Activated CD8-positive, alpha-beta memory T cell treated with anti-CD3 and anti-CD28 coated beads, Interleukin-2, amount 10 ng/mL, durations not matched to agents 7 days and 5 days (primary cell): ENCODE results near the gene HFE. TPM values are rescaled to one million over a fixed set of nuclear protein-coding genes. Genes with fewer than 3 reads are reported as not detected.

Experiments
- ATAC-seq: fragments of 150-1000 bp; cut with Tn5 transposase; one replicate; pipeline ENCODE4 v1.10.0; 2021; ENCODE audit warnings: moderate library complexity
- CTCF ChIA-PET: fragments of 350-600 bp; sonication (Branson Sonifier 250); formaldehyde crosslinking; loops from one replicate; lab custom pipeline; 2021; ENCODE audit warnings: antibody characterized with exemption; lab: Charles Lee
- DNase-seq: peaks from one replicate; pipeline ENCODE4 v3.0.0-alpha.2; 2020
- H3K27ac Mint-ChIP-seq: one replicate; pipeline ENCODE4 v1.8.0; 2021; ENCODE audit warnings: mild to moderate bottlenecking, mixed read lengths
- H3K27me3 Mint-ChIP-seq: one replicate; pipeline ENCODE4 v1.8.0; 2021; ENCODE audit warnings: mixed read lengths
- H3K36me3 Mint-ChIP-seq: one replicate; pipeline ENCODE4 v1.8.0; 2021; ENCODE audit warnings: mild to moderate bottlenecking, mixed read lengths
- H3K4me1 Mint-ChIP-seq: one replicate; pipeline ENCODE4 v1.8.0; 2021; ENCODE audit warnings: mixed read lengths
- H3K4me3 Mint-ChIP-seq: one replicate; pipeline ENCODE4 v1.8.0; 2021; ENCODE audit warnings: mild to moderate bottlenecking, moderate library complexity, mixed read lengths
- H3K9me3 Mint-ChIP-seq: one replicate; pipeline ENCODE4 v1.8.0; 2022; ENCODE audit warnings: low read depth, mixed read lengths
- total RNA-seq, 2 experiments: library from RNA; stranded (reverse); gene quantifications; one replicate each; pipeline ENCODE4 v1.2.3, GENCODE V29; 2021

Gene HFE
- total RNA-seq, 2 experiments from 2014 or later = 1.6 to 3.4 TPM

- Mint-ChIP-seq H3K27ac (peak overlapping the region; percentile 100), H3K4me3 (peak overlapping the region; percentile 99), H3K4me1 (peaks cover 34% of the 10 kb centered on the region), H3K9me3 (no peaks in the 10 kb centered on the region), H3K27me3 (peaks cover 13% of the 10 kb centered on the region), H3K36me3 (peaks cover 38% of the 10 kb centered on the region)
- DNase-seq = no peak
- ATAC-seq = no peak
- CTCF ChIA-PET = interaction anchor here (1.2 to 6.4 kb wide), 5 partner anchors 14 to 100 kb away, joined by 3 to 101 read pairs (median 6); a partner anchor contains a TSS
Observed at GRCh38 chr6:26122402-26122792, 35.2 kb downstream of the HFE start.

GRCh38 chr6:26122793-26123674 lies 35.8 kb downstream of the HFE start:
- Mint-ChIP-seq H3K9me3 (no peaks in the 10 kb centered on the region), H3K27me3 (peaks cover 13% of the 10 kb centered on the region), H3K4me3 (peak overlapping the region; percentile 99), H3K27ac (peak overlapping the region; percentile 100), H3K4me1 (peaks cover 40% of the 10 kb centered on the region), H3K36me3 (peaks cover 42% of the 10 kb centered on the region)
- CTCF ChIA-PET = interaction anchor here (0.6 to 6.4 kb wide), 13 partner anchors 14 to 128 kb away, joined by 3 to 101 read pairs (median 6); a partner anchor contains a TSS
- peak; percentile 48 for ATAC-seq
- peak; percentile 98 for DNase-seq

DNA sequence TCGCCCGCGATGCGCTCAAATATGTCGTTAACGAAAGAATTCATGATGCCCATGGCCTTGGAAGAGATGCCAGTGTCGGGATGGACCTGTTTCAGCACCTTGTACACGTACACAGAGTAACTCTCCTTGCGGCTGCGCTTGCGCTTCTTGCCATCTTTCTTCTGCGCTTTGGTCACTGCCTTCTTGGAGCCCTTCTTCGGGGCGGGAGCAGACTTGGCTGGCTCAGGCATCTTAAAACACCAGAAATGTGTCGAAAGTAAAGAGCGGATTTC lies 36.4 kb downstream of the HFE start:
- CTCF ChIA-PET = interaction anchor here (0.6 to 6.4 kb wide), 16 partner anchors 11 to 127 kb away, joined by 3 to 101 read pairs (median 4); a partner anchor contains a TSS
- ATAC-seq = no peak
- H3K4me1 Mint-ChIP-seq = peaks cover 46% of the 10 kb centered on the region
- H3K9me3 Mint-ChIP-seq = no peaks in the 10 kb centered on the region
- peak; percentile 94 for DNase-seq
- H3K27me3 Mint-ChIP-seq = peaks cover 13% of the 10 kb centered on the region
- peak overlapping the region; percentile 100 for H3K27ac Mint-ChIP-seq
- H3K36me3 Mint-ChIP-seq = peaks cover 47% of the 10 kb centered on the region
- peak overlapping the region; percentile 99 for H3K4me3 Mint-ChIP-seq

DNA sequence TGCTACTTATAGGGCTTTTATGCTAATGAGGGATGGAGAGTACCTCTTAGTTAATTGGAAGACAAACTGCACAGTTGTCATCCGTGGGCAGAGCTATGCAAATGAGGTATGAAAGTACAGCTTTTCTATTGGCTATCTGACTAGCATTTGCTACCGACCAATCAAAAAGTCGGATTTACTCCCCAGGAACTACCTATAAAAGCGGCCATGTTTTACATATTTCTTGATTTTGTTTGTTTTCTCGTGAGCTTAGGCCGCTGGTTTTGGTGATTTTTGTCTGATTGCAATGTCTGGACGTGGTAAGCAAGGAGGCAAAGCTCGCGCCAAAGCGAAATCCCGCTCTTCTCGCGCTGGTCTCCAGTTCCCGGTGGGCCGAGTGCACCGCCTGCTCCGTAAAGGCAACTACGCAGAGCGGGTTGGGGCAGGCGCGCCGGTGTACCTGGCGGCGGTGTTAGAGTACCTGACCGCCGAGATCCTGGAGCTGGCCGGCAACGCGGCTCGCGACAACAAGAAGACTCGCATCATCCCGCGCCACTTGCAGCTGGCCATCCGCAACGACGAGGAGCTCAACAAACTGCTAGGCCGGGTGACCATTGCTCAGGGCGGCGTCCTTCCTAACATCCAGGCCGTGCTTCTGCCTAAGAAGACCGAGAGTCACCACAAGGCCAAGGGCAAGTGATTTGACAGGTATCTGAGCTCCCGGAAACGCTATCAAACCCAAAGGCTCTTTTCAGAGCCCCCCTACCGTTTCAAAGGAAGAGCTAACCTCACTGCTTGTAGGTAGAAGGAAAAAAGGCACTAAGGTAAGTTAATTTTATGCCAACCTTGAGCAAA lies 36.9 kb downstream of the HFE start:
- peaks cover 48% of the 10 kb centered on the region for H3K36me3 Mint-ChIP-seq
- H3K27me3 Mint-ChIP-seq = peaks cover 13% of the 10 kb centered on the region
- CTCF ChIA-PET = interaction anchor here (0.6 to 6.4 kb wide), 21 partner anchors 12 to 126 kb away, joined by 3 to 101 read pairs (median 4); a partner anchor contains a TSS
- H3K9me3 Mint-ChIP-seq = no peaks in the 10 kb centered on the region
- peak overlapping the region; percentile 99 for H3K4me3 Mint-ChIP-seq
- peaks cover 47% of the 10 kb centered on the region for H3K4me1 Mint-ChIP-seq
- ATAC-seq (peak; percentile 79), DNase-seq (peak; percentile 89)
- H3K27ac Mint-ChIP-seq = peak overlapping the region; percentile 100

DNA sequence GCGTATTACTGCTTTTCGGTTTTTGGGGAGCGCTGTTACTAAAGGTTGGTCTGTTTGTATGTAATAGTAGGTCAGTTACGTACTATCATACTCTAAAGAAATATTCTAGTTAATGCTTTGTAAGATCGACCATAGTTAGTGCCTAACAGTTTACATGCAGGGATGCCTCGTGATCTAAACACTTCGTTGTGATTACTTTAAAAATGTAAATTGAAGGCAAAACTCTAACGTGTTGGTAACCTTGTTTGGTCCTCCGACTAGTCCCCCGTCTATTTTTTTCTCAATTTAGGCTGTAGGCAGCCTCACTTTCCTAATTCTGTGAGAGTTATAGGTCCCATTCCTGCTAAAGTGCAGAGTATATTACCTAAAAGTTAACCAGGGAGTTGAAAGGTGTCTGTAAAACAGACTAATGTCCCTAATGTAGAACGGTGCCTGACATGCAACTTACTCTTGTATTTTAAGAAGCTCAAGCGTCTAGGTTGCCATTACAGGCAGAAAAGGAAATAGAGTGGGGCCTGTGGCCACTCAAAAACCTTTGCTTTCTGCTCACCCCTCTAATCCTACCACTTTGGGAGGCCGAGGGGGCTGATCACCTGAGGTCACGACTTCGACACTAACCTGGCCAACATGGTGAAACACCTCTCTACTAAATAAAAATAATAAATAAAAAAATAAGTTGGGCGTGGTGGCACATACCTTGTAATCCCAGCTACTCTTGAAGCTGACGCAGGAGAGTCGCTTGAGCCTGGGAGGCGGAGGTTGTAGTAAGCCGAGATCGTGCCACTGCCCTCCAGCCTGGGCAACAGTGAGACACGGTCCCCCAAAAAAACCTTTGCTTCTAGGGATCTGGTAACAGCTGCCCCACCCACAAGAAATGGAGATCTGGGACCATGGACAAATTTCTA lies 37.8 kb downstream of the HFE start:
- ATAC-seq (no peak), DNase-seq (peak; percentile 64)
- peak overlapping the region; percentile 99 for H3K4me3 Mint-ChIP-seq
- CTCF ChIA-PET = interaction anchor here (0.9 to 6.4 kb wide), 11 partner anchors 13 to 108 kb away, joined by 3 to 101 read pairs (median 4); a partner anchor contains a TSS
- H3K36me3 Mint-ChIP-seq = peaks cover 53% of the 10 kb centered on the region
- H3K27me3 Mint-ChIP-seq = peaks cover 13% of the 10 kb centered on the region
- H3K9me3 Mint-ChIP-seq = no peaks in the 10 kb centered on the region
- peaks cover 53% of the 10 kb centered on the region for H3K4me1 Mint-ChIP-seq
- H3K27ac Mint-ChIP-seq = peak overlapping the region; percentile 100

GRCh38 chr6:26126394-26127235 lies 39.4 kb downstream of the HFE start:
- peaks cover 13% of the 10 kb centered on the region for H3K27me3 Mint-ChIP-seq
- H3K4me1 Mint-ChIP-seq = peaks cover 48% of the 10 kb centered on the region
- no peaks in the 10 kb centered on the region for H3K9me3 Mint-ChIP-seq
- H3K36me3 Mint-ChIP-seq = peaks cover 57% of the 10 kb centered on the region
- H3K4me3 Mint-ChIP-seq = peak overlapping the region; percentile 99
- DNase-seq (no peak), ATAC-seq (no peak)
- CTCF ChIA-PET = interaction anchor here (0.6 to 6.4 kb wide), 5 partner anchors 19 to 124 kb away, joined by 3 to 101 read pairs (median 3); a partner anchor contains a TSS
- peak overlapping the region; percentile 100 for H3K27ac Mint-ChIP-seq

GRCh38 chr6:26128013-26128771 lies 41.0 kb downstream of the HFE start:
- DNase-seq (no peak), ATAC-seq (no peak)
- CTCF ChIA-PET = interaction anchor here (1.7 to 6.4 kb wide), 2 partner anchors 30 to 46 kb away, joined by 7 to 101 read pairs; a partner anchor contains a TSS
- Mint-ChIP-seq H3K4me3 (peak overlapping the region; percentile 99), H3K27me3 (peaks cover 13% of the 10 kb centered on the region), H3K9me3 (no peaks in the 10 kb centered on the region), H3K36me3 (peaks cover 63% of the 10 kb centered on the region), H3K27ac (peak overlapping the region; percentile 100), H3K4me1 (peaks cover 43% of the 10 kb centered on the region)

GRCh38 chr6:26129656-26130055 lies 42.4 kb downstream of the HFE start:
- DNase-seq (no peak), ATAC-seq (no peak)
- Mint-ChIP-seq H3K36me3 (peaks cover 61% of the 10 kb centered on the region), H3K27me3 (peaks cover 3% of the 10 kb centered on the region), H3K27ac (no peak overlapping the region), H3K4me1 (peaks cover 38% of the 10 kb centered on the region), H3K9me3 (no peaks in the 10 kb centered on the region), H3K4me3 (peak overlapping the region; percentile 38)
- CTCF ChIA-PET = interaction anchor here (2.1 kb wide), 1 partner anchor 27 kb away, joined by 5 read pairs; a partner anchor contains a TSS

- H3K4me3 Mint-ChIP-seq = no peak overlapping the region
- CTCF ChIA-PET = interaction anchor here (1.1 to 2.1 kb wide), 2 partner anchors 24 to 26 kb away, joined by 3 to 5 read pairs; a partner anchor contains a TSS
- H3K9me3 Mint-ChIP-seq = no peaks in the 10 kb centered on the region
- H3K36me3 Mint-ChIP-seq = peaks cover 53% of the 10 kb centered on the region
- no peak overlapping the region for H3K27ac Mint-ChIP-seq
- ATAC-seq (no peak), DNase-seq (no peak)
- no peaks in the 10 kb centered on the region for H3K27me3 Mint-ChIP-seq
- peaks cover 36% of the 10 kb centered on the region for H3K4me1 Mint-ChIP-seq
Observed at GRCh38 chr6:26130581-26131249, 43.5 kb downstream of the HFE start.

- DNase-seq = no peak
- H3K27me3 Mint-ChIP-seq = no peaks in the 10 kb centered on the region
- no peak overlapping the region for H3K4me3 Mint-ChIP-seq
- CTCF ChIA-PET = interaction anchor here (1.1 to 2.1 kb wide), 2 partner anchors 23 to 25 kb away, joined by 3 to 5 read pairs; a partner anchor contains a TSS
- no peak for ATAC-seq
- no peak overlapping the region for H3K27ac Mint-ChIP-seq
- peaks cover 38% of the 10 kb centered on the region for H3K4me1 Mint-ChIP-seq
- H3K9me3 Mint-ChIP-seq = no peaks in the 10 kb centered on the region
- H3K36me3 Mint-ChIP-seq = peaks cover 47% of the 10 kb centered on the region
Observed at GRCh38 chr6:26131618-26132017, 44.4 kb downstream of the HFE start.
